Measurements from ENCODE around the gene MROH9.

The MROH9 gene

DNA sequence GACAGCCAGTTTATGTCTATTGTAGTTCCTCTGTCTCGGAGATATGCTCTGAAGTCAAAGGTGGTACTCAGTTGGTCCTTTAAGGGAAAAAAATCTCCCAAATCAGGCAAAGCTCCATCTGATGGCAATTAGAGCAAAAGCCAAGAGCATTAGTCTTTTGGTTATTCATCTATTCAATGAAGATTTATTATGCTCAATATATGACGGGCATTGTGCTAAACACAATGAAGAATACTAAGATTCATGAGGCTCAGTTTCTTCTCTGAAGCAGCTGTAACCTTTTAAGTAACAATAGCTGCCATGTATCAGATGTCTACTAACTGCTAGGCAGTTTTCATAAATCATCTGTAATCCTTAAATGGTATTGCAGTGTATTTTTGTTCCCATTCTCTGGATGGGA, 47.6 kb upstream of the MROH9 start:
- H3K4me1 ChIP-seq (ENCODE audit: insufficient read depth, low read length) = no peaks in the 10 kb centered on the region
- no peak for DNase-seq
- no peaks in the 10 kb centered on the region for H3K27me3 ChIP-seq (ENCODE audit: insufficient read depth, low read length, poor library complexity)

GRCh38 chr1:170891872-170892271, 43.5 kb upstream of the MROH9 start:
- no peak overlapping the region for H2AFZ ChIP-seq (ENCODE audit: low read depth, low read length)
- H3K9ac ChIP-seq (ENCODE audit: low read depth, low read length) = no peak overlapping the region
- no peak overlapping the region for H3K27ac ChIP-seq (ENCODE audit: low read length)
- no peak overlapping the region for H3K4me2 ChIP-seq (ENCODE audit: insufficient read depth, low read length)
- H4K20me1 ChIP-seq (ENCODE audit: insufficient read depth, low read length) = no peaks in the 10 kb centered on the region
- ATAC-seq (ENCODE audit: insufficient read depth, low read depth) (no peak), DNase-seq (no peak)
- no peaks in the 10 kb centered on the region for H3K79me2 ChIP-seq (ENCODE audit: insufficient read depth, low read length)
- TF ChIP-seq CTCF (IDR thresholded peaks at IDR 0.05; ENCODE audit: borderline replicate concordance, extremely low read depth, low read length, poor library complexity, severe bottlenecking) (no peak), EZH2 (IDR thresholded peaks at IDR 0.05; ENCODE audit: borderline replicate concordance, low read depth, low read length, severe bottlenecking) (no peak)
- H3K36me3 ChIP-seq (ENCODE audit: insufficient read depth, low read length) = no peaks in the 10 kb centered on the region
- no peaks in the 10 kb centered on the region for H3K9me3 ChIP-seq (ENCODE audit: insufficient read depth, low read length, severe bottlenecking)
- H3K4me3 ChIP-seq (ENCODE audit: low read depth in 1 of 2, low read length in 2 of 2) = no peak overlapping the region
- no peaks in the 10 kb centered on the region for H3K4me1 ChIP-seq (ENCODE audit: insufficient read depth, low read length)
- H3K27me3 ChIP-seq (ENCODE audit: insufficient read depth, low read length, poor library complexity) = no peaks in the 10 kb centered on the region

More for the DNA sequence above, 47.6 kb upstream of the MROH9 start:
- Histone ChIP-seq H3K9me3 (ENCODE audit: insufficient read depth, low read length, severe bottlenecking) (no peaks in the 10 kb centered on the region), H3K9ac (ENCODE audit: low read depth, low read length) (no peak overlapping the region), H4K20me1 (ENCODE audit: insufficient read depth, low read length) (no peaks in the 10 kb centered on the region), H3K36me3 (ENCODE audit: insufficient read depth, low read length) (no peaks in the 10 kb centered on the region), H3K79me2 (ENCODE audit: insufficient read depth, low read length) (no peaks in the 10 kb centered on the region), H3K27ac (ENCODE audit: low read length) (no peak overlapping the region), H2AFZ (ENCODE audit: low read depth, low read length) (no peak overlapping the region), H3K4me3 (ENCODE audit: low read depth in 1 of 2, low read length in 2 of 2) (no peak overlapping the region), H3K4me2 (ENCODE audit: insufficient read depth, low read length) (no peak overlapping the region)
- TF ChIP-seq CTCF (IDR thresholded peaks at IDR 0.05; ENCODE audit: borderline replicate concordance, extremely low read depth, low read length, poor library complexity, severe bottlenecking) = no peak
- no peak for TF ChIP-seq EZH2 (IDR thresholded peaks at IDR 0.05; ENCODE audit: borderline replicate concordance, low read depth, low read length, severe bottlenecking)
- ATAC-seq (ENCODE audit: insufficient read depth, low read depth) = no peak

DNA sequence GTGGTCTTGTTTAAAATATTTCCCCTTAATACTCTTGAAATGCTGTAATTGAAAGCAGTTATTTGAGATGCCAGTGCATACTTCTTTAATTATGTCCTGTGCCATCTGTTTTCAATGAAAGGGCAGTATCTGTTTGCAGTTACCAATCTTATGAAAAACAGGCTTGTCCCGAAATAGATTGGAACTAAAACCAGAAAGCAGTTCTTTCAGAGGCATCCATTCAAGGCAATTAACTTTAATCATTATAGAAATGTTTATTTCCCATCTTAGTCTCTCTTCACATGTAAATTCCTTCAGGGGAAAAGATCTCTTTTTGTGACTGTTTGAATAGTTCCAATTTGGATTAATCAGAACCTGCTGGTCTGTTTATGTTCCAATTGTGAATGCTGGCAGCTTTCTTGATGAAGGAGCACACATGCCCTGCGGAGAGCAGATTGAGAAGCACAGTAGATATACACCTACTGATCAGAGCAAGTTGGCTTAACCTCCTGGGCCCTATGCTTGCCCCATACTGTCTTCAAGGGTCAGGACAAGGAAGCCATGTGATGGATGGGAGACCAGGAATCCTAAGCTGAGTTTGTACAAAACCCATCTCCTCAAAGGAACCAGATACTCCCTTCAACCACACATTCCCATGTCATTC, 41.6 kb upstream of the MROH9 start:
- no peaks in the 10 kb centered on the region for H3K79me2 ChIP-seq (ENCODE audit: insufficient read depth, low read length)
- H3K27ac ChIP-seq (ENCODE audit: low read length) = no peak overlapping the region
- no peak for DNase-seq
- H3K4me2 ChIP-seq (ENCODE audit: insufficient read depth, low read length) = no peak overlapping the region
- no peaks in the 10 kb centered on the region for H3K4me1 ChIP-seq (ENCODE audit: insufficient read depth, low read length)
- H3K36me3 ChIP-seq (ENCODE audit: insufficient read depth, low read length) = no peaks in the 10 kb centered on the region
- TF ChIP-seq EZH2 (IDR thresholded peaks at IDR 0.05; ENCODE audit: borderline replicate concordance, low read depth, low read length, severe bottlenecking) = no peak
- TF ChIP-seq CTCF (IDR thresholded peaks at IDR 0.05; ENCODE audit: borderline replicate concordance, extremely low read depth, low read length, poor library complexity, severe bottlenecking) = no peak
- no peaks in the 10 kb centered on the region for H4K20me1 ChIP-seq (ENCODE audit: insufficient read depth, low read length)
- no peaks in the 10 kb centered on the region for H3K9me3 ChIP-seq (ENCODE audit: insufficient read depth, low read length, severe bottlenecking)
- no peaks in the 10 kb centered on the region for H3K27me3 ChIP-seq (ENCODE audit: insufficient read depth, low read length, poor library complexity)
- no peak overlapping the region for H3K4me3 ChIP-seq (ENCODE audit: low read depth in 1 of 2, low read length in 2 of 2)
- no peak overlapping the region for H3K9ac ChIP-seq (ENCODE audit: low read depth, low read length)
- H2AFZ ChIP-seq (ENCODE audit: low read depth, low read length) = no peak overlapping the region
- ATAC-seq (ENCODE audit: insufficient read depth, low read depth) = no peak

Measured in DND-41 (cell line).